ENCODE results near the gene CAPN11. TPM values are rescaled to one million over a fixed set of nuclear protein-coding genes. Genes with fewer than 3 reads are reported as not detected.

The CAPN11 gene
- total and polyA plus RNA-seq, 10 of the 15 experiments (the other 5 are each of a cell fraction or from before 2014, with no cell fraction given) = 0.05 to 0.44 (median 0.31) TPM

- TF ChIP-seq E2F8 (IDR thresholded peaks at IDR 0.05; ENCODE audit: low read depth, partially characterized antibody) = no peak
- no peak for TF ChIP-seq ZNF207 (IDR thresholded peaks at IDR 0.05; ENCODE audit: borderline replicate concordance)
- no peak for TF ChIP-seq ATF7 (IDR thresholded peaks at IDR 0.05; ENCODE audit: low read depth)
- peak; percentile 79; the same call in 1 of the 2 replicates for TF ChIP-seq LARP7 (IDR thresholded peaks at IDR 0.05)
- no peak for TF ChIP-seq NRF1 (conservative IDR thresholded peaks at IDR 0.05; ENCODE audit: low read depth, low read length)
- no peak for TF ChIP-seq SUPT20H (IDR thresholded peaks at IDR 0.05; ENCODE audit: borderline replicate concordance, control insufficient read depth, low read depth, low read length)
- TF ChIP-seq CTCF (IDR thresholded peaks at IDR 0.05 in 2 of 3, conservative IDR thresholded peaks at IDR 0.05 in 1 of 3; ENCODE audit: control insufficient read depth in 2 of 3, extremely low read depth in 1 of 3, insufficient read depth in 1 of 3, low read depth in 3 of 3, low read length in 3 of 3) = no peak
- no peak for TF ChIP-seq RAD51 (IDR thresholded peaks at IDR 0.05)
- TF ChIP-seq JUND (IDR thresholded peaks at IDR 0.05; ENCODE audit: low read depth, low read length) = no peak
- no peak for TF ChIP-seq ETV6 (conservative IDR thresholded peaks at IDR 0.05 in 1 of 2, IDR thresholded peaks at IDR 0.05 in 1 of 2; ENCODE audit: borderline replicate concordance in 1 of 2, low read depth in 1 of 2)
- TF ChIP-seq BCL11A (IDR thresholded peaks at IDR 0.05; ENCODE audit: low read depth, low read length) = no peak
- TF ChIP-seq PBX3 (IDR thresholded peaks at IDR 0.05; ENCODE audit: insufficient replicate concordance, low read depth, low read length) = no peak
- no peak for TF ChIP-seq HCFC1 (IDR thresholded peaks at IDR 0.05; ENCODE audit: low read length)
- TF ChIP-seq TCF12 (IDR thresholded peaks at IDR 0.05; ENCODE audit: low read depth, low read length) = peak; percentile 82
- TF ChIP-seq GABPA (IDR thresholded peaks at IDR 0.05; ENCODE audit: low read depth) = no peak
- TF ChIP-seq HSF1 (IDR thresholded peaks at IDR 0.05; ENCODE audit: low read depth, low read length) = no peak
- TF ChIP-seq SMAD5 (IDR thresholded peaks at IDR 0.05; ENCODE audit: low read depth) = no peak
- no peak for TF ChIP-seq SIX5 (IDR thresholded peaks at IDR 0.05; ENCODE audit: low read depth, low read length, severe bottlenecking)
These were observed 60.6 kb downstream of the CAPN11 start (continued) for GRCh38 chr6:44219053-44219814.

Data from GM12878 (cell line).